Ureter (tissue), 1 donor: ENCODE measurements around the gene ITPK1. TPM values are rescaled to one million over a fixed set of nuclear protein-coding genes. Genes with fewer than 3 reads are reported as not detected.
"Not testable (repeated sequence)": the region's sequence is repeated elsewhere in the genome, so short reads cannot be mapped to it uniquely, and the experiment has no call there.

Experiments
- DNase-seq: peaks from one replicate; pipeline ENCODE4 v3.0.0-alpha.2; 2020; ENCODE audit warnings: low spot score
- total RNA-seq: library from RNA; stranded (reverse); gene quantifications from one replicate; pipeline ENCODE4 v1.2.4, GENCODE V29; 2023
- donor health status: DM: yes; HTN: yes; CAD: no.

ITPK1 gene
- total RNA-seq, 1 donor from 2014 or later, result 70.4 TPM

- DNase-seq, result no peak
Measured at GRCh38 chr14:93084866-93085857, 30.6 kb downstream of the ITPK1 start.

DNA sequence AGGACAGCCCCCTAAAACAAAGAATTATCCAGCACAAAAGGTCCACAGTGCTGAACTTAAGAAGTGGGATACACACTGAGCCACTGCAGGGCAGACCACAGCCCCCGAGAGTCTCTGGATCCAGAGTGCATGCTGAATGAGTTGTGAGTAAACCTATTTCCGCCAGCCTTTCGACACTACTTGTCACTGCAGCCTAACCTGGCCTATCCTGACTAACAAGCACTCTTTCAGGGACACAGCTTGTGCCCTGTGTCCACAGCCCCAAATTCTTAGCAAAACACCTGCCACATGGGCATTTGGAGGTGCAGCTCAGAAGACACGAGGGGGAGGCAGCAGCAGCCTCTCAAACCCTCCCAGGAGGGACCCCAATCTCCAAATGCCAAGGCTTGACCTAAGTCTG is 31.3 kb downstream of the ITPK1 start:
- DNase-seq, result no peak

DNA sequence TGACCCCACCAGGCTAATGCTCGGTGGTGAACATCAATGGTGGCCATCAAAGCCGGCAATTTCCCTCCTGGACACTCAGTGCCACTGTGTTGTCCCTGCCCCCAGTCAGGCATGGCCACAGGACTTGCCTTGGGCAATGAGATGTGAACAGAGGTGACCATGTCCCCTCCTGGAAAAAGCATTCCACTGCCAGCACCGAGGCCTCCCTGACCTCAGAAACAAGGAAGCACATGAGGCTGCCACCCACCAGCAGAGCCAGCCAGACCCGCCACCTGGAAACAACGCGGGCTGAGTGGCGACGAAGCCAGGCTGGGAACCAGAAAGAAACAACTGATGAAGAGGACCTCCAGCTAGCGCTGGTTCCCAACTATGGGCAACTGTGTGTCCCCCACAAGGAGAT is 31.8 kb downstream of the ITPK1 start:
- DNase-seq, result no peak

DNA sequence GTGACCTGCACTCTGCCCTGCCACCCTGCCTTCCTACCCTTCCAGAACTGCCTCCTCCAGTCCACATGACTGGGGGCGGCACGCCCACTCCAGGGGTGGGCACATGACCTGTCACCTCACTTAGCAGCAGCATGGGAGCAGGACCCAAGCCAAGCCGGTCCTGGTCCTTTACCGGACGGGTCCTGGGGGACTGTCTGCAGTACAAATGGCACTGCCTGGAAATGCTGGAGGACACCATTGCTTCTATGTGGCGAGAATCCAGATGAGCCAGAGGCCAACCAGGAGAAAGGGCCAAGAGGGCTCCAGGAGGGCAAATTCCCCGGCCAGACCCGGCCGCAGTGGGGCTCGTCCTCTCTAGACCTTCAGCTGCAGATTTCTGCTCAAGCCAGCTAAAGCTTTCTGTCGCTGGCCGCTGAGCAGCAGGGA is 33.1 kb downstream of the ITPK1 start:
- DNase-seq, result no peak

GRCh38 chr14:93081876-93082570 is 33.7 kb downstream of the ITPK1 start:
- no peak for DNase-seq

- DNase-seq, result no peak
Measured at GRCh38 chr14:93079865-93080403, 35.8 kb downstream of the ITPK1 start.

GRCh38 chr14:93079321-93079720 is 36.4 kb downstream of the ITPK1 start:
- no peak for DNase-seq

- DNase-seq, result no peak
Measured at GRCh38 chr14:93078870-93079269, 36.9 kb downstream of the ITPK1 start.

GRCh38 chr14:93076755-93077154 is 39.0 kb downstream of the ITPK1 start:
- no peak for DNase-seq

DNA sequence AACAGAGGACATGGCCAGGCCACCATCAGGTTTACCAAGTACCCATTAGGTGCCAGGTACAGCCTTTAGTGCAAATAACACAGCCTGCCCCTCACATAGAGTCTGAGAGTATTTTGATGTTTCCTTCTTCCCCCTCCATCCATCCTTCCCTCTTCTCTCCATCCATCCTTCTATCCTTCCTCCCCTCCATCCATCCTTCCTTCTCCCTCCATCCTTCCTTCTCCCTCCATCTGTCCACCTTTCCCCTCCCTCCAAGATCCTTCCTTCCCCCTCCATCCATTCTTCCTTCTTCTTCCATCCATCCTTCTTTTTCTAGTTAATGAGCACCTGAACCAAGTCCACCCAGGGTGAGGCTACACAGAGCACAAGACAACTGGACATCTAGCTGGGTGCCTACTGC is 39.8 kb downstream of the ITPK1 start:
- no peak for DNase-seq

- no peak for DNase-seq
Measured at GRCh38 chr14:93073910-93074769, 41.6 kb downstream of the ITPK1 start.

DNA sequence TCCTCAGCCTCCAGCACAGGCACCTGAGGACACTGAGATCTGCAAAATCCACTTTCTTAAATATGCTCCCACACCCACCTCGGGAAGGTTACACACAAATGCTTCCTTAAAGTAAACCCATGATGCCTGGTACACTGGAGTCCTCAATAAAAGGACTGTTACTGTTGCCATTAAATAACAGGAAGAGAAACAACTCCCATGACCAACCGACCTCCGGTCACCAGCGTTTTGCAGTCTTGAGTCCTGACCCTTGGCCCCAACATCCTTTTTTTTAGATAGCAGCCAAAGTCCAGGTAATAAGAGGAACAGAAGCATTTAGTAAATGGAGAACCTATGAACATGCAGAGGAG is 42.4 kb downstream of the ITPK1 start:
- DNase-seq, result no peak

DNA sequence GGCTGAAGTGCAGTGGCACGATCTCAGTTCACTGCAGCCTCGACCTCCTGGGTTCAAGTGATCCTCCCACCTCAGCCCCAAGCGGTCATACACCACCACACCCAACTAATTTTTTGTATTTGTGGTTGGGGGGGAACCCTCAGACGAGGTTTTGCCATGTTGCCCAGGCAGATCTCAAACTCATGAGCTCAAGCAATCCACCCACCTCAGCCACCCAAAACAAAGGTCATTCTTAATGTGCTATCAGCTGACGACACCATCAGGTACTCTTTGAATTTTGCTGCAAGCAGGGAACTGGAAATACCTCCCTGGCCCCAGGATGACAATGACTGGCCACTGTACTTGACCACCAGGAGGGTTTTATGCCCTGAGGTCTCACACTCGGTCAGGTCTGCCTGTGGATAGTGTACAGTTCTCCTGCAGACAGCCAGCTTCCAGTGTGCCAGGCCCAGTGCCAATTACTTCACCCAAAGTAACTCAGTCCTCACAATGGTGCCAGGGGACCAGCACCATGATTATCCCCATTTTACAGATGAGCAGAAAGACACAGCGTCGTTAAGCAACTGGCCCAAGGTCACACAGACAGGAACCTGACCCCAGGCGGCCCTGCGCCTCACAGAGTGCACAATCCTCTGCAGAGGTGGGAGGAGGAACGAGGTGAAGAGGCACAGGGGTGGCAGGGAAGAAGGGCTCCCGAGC is 42.9 kb downstream of the ITPK1 start:
- no peak for DNase-seq

GRCh38 chr14:93068711-93069110 is 47.0 kb downstream of the ITPK1 start:
- no peak for DNase-seq

- no peak for DNase-seq
Measured at GRCh38 chr14:93067088-93067487, 48.6 kb downstream of the ITPK1 start.

- no peak for DNase-seq
Measured at GRCh38 chr14:93065272-93065730, 50.4 kb downstream of the ITPK1 start.

- DNase-seq, result no peak
Measured at GRCh38 chr14:93064411-93065271, 51.1 kb downstream of the ITPK1 start.

GRCh38 chr14:93063393-93063792 is 52.3 kb downstream of the ITPK1 start:
- DNase-seq, result no peak

DNA sequence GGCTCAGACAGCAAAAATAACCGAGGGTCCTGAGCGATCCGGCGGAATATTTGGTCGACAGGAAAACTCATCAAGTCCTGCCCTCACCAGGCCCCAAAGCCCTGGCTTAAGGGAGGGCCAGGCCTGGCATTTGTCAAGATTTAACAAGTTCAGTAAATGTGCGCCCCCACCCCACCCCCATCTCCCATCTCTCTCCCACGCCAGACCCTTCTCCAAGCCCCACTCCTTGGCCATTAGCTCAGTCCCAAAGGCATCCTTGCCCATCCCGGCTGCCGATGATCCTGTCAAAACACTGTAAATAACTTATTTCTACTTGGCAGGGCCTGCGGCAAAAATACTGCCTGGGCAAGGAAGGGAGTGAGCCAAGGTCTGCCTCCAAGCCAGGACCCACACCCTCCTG is 52.8 kb downstream of the ITPK1 start:
- no peak for DNase-seq

GRCh38 chr14:93062013-93062412 is 53.7 kb downstream of the ITPK1 start:
- DNase-seq, result not testable (repeated sequence)
